ENCODE results near the gene KIF21A.

The KIF21A gene

GRCh38 chr12:39431002-39431796, 11.7 kb downstream of the KIF21A start:
- DNase-seq: no peak

- no peak for DNase-seq
Observed at GRCh38 chr12:39429809-39430208, 13.1 kb downstream of the KIF21A start.

DNA sequence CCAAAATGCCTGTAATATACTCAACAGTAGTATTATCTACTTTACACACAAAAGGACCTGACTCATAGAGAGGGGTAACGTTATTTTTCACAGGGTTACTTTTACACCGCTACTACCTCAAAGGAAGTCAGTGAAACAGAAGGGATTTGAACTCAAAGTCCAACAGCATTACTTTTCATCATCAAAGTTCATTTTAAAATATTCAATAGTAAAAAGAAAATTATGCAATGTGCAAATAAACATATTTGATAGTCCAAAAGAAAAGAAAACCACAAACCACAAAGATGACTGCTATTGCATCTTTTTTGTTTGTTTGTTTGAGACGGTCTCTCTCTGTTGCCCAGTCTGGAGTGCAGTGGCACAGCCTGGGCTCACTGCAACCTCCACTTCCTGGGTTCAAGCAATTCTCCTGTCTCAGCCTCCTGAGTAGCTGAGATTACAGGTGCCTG, 15.5 kb downstream of the KIF21A start:
- no peak for DNase-seq

DNA sequence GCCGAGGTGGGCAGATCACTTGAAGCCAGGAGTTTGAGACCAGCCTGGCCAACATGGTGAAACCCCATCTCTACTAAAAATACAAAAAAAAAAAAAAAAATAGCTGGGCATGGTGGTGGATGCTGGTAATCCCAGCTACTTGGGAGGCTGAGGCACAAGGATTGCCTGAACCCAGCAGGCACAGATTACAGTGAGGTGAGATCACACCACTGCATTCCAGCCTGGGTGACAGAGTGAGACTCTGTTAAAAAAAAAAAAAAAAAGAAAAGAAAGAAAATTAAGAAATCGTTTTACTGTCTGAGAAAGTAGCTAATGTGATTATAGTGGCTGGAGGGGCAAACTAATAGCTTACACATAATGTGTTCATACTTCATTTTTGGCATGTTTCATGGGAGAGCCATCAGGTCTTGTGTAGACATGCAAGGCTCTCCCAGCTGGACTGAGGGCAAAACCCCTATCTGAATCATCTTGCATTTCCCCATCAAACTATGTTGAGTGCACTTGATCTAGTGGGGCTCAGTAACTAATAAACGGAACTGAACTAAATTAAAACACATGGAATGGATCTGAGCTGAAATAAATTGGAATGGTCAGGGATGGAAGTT, 16.2 kb downstream of the KIF21A start:
- DNase-seq: no peak

DNA sequence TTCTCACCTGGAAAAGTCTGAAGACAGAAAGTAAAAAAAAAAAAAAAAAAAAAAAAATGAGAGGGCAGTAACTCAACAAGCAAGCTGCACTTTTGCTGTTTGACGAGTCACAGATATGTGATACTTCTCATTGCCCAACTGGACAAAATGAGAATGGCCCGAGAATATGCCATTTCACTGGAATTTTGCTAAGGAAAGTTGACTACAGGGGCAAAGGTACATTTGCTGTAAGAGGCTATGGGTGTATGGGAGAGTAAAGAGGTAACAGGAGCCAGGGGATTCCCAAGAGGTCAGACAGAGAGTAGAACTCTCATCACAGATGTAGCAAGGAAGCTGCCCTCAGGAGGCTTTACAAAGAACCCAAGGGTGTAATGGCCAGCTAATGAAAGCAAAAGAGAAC, 22.9 kb downstream of the KIF21A start:
- no peak for DNase-seq

DNA sequence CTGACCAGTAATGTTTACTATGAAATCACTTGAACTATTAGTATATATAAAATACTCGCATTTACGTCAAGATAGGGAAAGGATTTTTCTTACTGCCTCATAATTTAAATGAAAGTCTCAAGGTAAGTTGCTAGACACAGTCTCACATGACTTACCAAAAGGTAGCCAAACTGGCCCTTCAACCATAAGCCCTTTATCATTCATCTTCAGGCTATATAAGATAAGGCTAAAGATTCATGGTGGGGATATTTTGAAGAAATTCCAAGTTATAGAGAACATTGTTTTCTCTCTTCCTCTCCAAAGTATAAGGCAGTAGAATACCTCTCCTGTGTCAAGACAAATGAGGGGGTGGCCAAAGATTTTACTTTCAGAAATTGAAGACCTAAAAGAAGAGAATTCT, 23.4 kb downstream of the KIF21A start:
- no peak for DNase-seq

DNA sequence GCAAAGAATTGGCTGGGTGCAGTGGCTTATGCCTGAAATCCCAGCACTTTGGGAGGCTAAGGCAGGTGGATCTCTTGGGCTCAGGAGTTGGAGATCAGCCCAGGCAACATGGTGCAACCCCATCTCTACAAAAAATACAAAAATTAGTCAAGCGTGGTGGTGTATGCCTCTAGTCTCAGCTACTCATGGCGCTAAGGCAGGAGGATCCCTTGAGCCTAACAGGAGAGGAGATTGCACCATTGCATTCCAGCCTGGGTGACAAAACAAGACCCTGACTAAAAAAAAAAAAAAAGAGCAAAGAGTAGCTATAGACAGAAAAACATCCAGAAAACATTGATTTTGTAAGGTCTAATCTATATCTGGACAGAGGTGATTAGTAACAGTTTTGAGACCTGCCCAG, 25.0 kb downstream of the KIF21A start:
- no peak for DNase-seq

GRCh38 chr12:39413836-39414771, 28.8 kb downstream of the KIF21A start:
- DNase-seq: no peak

DNA sequence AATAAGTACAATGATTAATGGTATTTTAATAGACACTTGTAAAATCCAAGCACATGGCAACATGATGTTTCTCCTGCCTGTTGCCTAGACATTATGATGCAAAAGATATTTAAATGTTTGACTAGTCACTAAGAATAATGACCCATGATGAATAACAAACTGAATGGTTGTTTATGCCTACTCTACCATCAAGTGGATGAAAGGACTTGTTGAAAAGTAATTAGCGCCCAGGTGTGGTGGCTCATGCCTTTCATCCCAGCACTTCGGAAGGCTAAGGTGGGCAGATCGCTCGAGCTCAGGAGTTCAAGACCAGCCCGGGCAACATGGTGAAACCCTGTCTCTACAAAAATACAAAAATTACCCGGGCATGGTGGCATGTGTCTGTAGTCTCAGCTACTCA, 30.7 kb downstream of the KIF21A start:
- no peak for DNase-seq

- no peak for DNase-seq
Observed at GRCh38 chr12:39406262-39406661, 36.7 kb downstream of the KIF21A start.

DNA sequence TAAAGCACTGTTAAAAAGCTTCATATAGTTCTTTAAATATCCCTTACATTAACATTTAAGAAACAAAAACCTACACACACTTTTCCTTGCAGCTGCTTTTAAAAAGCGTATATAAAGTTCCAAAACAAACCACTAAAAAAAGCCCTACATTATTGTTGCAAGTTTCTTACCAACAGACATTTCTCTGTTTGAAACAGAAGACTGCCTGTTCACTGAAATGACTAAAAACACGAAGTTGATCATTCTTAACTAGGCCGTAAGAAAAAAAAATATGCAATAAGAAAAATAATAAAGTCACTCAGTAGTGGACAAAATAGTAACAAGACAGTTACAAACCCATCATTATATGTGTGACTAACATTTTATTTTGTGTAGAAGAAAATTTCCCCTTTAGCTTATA, 37.3 kb downstream of the KIF21A start:
- no peak for DNase-seq

DNA sequence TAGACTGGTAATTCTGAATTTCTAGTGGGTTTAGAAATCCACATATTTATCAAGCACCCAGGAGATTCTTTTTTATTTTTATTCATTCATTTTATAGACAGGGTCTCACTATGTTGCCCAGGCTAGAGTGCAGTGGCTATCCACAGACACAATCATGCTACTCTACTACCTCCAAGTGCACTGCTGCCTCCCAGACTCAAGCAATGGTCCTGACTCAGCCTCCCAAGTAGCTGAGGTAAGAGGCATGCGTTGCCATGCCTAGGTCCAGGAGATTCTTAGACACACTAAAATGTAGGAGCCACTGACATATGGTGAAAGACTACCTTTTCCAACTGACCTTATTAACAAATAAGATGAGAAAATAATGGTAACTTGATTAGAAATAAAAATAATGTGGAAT, 38.9 kb downstream of the KIF21A start:
- DNase-seq: no peak

DNA sequence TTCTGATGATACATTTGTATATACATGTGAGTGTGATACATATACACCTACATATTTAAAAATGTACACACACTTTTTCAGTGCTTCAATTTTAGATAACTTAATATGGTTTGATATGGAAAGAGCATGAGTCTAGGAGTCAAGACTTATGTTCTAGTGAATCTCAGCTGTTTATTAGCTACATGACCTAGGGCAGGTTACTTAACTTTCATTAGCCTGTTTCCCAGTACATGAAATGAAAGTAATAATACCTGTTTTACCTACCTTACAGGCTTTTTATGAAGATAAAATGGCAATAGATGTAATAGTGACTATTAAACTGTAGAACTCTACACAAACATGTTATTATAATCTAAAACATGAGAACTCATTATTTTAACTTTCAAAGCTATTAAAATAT, 39.5 kb downstream of the KIF21A start:
- DNase-seq: no peak

DNA sequence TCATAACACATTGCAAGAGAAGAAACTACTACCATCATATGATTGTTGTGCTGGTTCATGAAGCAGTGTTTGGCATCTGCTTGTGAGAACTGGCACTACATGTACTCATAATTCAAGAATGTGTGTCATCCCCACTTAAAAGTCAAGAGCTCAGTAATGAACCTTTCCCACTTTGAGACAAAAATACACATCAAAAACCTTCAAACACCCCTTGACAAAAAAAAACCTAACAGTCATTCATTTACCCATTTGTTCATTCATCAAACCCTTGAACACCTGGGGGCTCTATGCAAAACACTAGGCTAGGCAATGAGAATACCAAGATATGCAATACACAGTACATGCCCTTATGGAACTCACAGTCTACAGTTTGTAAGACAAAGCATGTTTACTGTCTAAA, 40.0 kb downstream of the KIF21A start:
- no peak for DNase-seq

DNA sequence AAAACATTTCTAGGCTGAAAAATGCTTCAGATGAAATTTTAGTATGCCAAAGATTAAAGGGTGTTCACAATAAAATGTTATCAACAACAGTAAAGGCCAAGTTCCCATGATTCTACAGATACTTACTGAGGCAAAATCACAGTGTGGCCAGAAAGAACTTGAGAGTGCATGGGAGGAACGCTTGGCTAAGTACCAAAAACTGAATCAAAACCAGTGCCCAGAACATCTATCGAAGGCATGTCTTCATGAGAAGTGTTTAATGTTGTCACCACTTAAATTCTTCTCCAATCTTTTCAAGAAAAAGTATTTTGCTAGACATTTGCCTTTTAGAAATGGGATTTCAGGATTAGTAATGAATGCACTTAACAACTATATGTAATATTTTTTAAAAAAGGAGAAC, 41.5 kb downstream of the KIF21A start:
- DNase-seq: no peak

DNA sequence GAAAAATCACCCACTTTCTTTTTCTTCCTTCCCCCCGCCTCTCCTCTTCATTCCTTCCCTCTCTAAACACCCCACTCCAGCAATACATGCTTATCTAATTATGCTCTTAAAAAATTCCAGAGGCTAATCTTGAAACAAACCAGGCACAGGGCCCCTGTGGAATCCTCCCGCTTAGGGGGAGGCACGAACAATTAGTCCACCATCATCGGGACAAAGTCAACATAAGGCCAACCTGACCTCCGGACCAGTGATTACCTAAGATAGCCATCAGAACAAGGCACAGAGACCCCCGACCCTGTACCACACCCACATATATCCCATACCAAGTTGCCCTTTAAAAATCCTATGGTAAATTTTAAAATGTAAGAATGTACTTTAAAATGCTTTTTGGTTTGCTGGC, 47.1 kb downstream of the KIF21A start:
- DNase-seq: no peak

- DNase-seq: no peak
Observed at GRCh38 chr12:39393890-39394289, 49.0 kb downstream of the KIF21A start.

DNA sequence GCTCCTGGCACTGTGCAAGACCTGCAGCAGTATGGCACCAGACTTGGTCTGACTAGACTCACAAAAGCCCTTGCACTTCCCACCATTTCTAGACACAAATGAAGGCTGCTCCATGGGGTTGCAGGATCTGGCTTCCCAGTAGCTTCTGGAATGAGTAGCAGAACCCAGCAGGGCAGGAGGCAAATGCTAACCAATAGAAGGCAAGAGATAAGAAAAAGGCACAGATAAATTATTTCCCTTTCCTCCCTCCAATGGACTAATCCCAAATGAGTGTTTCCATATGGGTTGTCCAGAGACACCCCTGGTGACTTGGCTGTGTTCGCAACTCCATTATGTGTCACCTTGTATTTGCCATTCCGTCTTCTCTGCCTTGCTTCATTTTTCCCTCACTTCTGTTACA, 49.7 kb downstream of the KIF21A start:
- DNase-seq: no peak

DNA sequence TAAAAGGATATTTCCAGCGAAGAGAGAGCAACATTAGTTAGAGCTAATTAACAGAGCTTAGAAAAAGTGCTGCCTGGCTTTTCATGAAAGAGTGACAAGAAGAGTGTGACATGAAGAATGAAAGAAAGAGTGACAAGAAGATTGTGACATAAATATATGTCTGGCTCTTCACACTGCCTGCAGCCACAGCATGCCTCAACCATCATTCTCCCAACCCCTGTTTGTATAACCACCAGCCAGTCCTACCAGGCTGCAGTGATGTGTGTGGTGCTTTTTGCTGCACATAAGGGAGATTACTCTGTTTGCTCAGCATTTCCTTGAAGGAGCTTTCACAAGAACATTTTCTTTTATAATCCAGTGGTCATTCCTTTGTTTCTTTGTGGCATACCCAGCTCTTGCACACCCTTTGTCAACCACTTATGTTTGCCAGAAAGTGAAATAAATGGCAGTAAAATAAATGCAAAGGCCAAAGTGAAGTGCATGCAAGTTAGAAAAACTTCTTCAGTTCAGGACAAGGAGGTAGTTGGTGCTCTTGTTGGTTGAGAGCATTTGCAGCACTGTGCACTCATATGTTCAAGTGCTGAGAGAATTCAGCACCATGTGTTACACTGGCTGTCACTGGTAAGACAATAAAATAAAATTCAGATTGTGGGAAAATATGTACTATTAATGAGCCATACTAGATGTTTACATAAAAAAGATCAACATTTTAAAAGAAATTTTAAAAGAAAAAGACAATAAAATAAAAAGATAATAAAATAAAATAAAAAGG, 50.6 kb downstream of the KIF21A start:
- DNase-seq: no peak

DNA sequence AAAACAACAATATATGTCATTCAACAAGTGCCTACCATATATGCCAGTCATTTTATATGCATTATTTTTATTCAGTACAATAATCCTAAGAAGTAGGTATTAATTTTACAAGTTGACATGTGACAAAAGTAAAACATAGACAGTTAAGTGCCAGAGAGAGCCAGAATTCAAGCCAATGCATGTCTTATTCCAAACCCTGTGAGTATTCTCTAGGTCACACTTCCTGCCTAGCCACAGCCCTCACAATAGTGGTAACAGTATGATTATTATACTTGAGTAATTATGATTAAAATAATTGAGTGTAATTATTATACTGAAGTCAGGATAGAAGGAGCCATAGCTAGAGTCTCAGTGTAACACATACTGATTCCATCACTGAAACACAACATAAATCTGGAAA, 52.2 kb downstream of the KIF21A start:
- no peak for DNase-seq

- no peak for DNase-seq
Observed at GRCh38 chr12:39389399-39390150, 53.3 kb downstream of the KIF21A start.

DNA sequence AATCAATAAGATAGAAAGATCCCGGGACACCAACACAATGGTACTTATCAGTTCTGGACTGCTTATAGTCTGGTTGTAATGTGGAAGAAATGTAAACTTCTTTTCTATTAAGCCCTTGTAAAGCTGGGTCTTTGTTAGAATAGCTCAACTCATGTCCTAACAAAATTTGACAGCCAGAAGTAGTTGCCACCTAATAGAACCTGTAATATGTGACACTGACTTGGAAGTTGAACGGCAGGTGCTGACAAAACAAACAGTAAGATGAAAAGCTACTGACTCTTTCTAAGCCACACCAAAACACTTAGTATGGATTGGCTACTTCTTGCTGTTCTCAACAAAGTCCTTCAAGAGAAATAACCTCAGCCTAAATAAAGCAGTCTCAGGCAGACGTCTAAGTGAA, 56.6 kb downstream of the KIF21A start:
- no peak for DNase-seq
